GM19467 (cell line): Measurements from ENCODE around the gene IL1RL2.

Source experiments
- ATAC-seq: cut with Tn5 transposase; IDR thresholded peaks from one replicate; pipeline ENCODE4 v1.9.1; 2021; ENCODE audit warnings: mild to moderate bottlenecking, moderate library complexity; ENCODE audit not compliant: unreplicated experiment

The IL1RL2 gene

DNA sequence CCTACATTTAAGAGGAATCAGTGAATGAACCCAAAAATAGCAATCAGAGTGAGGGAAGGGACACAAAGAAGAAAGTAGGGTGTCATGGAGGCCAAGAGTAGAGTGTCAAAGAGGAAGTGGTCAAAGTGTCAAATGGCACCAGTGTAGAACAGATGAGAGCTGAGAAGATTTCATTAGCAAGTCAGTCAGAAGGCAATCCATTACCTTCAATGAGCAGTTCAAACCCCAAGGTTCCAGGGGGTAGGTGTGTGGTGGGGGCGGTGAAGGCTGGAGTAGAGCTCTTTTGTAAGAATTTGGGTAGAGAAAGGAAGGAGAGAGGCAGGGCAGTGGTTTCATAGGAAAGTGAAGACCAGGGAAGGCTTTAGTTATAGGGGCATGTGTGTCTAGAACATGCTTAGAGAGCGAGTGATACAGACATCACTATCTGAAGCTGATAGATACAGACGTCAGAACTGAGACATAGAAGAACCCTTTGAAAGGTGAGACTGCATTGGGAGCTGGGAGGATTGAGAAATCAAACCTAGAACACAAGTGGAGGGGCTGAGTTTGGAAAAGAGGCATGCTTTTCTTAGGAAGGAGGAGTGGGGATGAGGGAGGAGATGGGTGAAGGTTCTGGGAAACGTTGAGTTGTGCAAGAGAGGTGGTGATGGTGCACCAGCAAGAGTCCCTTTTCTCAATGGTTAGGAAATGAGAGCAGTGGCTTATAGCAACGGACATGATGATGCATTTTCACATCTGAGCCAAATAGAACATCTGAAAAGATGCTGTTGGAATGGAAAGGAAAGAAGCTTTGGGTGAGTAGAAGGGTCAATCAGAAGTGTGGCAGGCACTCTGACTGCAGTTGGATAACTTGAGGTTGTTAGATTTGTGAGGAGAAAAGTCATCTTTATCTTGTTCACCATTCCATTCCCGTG, 75.7 kb downstream of the IL1RL2 start:
- no peak for ATAC-seq

DNA sequence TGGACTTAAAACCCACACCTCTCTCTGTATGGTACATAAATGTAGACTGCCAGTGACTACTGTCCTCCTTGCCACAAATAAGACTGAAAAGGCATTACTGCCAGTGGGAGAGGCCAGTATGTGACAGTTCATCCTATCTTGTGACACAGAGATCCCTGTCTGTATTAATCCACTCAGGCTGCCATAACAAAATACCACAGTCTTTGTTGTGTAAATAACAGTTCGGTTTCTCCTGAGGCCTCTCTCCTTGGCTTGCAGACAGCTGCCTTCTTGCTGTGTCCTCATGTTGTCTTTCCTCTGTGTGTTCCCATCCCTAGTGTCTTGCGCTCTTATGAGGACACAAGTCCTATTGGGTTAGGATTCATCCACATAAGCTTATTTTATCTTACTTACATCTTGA, 78.1 kb downstream of the IL1RL2 start:
- no peak for ATAC-seq

DNA sequence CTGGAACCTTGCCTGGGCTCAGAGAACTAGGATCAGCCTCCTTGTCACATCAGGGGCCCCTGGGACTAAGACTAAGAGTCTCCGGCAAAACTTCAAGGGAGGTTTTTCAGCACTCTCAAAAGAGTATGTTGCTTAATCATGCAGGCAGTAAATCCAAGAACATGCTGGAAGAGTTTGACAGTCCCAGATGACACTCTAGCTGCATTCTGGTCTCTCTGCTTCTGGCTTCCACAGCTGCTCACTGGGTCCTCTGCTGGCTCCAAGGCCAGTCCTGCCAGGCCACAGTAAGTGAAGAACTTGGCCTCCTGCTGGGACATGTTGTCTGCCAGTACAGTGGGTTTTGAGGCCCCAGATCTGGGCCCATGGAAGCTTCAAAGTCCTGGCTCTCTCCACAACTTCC, 79.4 kb downstream of the IL1RL2 start:
- no peak for ATAC-seq

DNA sequence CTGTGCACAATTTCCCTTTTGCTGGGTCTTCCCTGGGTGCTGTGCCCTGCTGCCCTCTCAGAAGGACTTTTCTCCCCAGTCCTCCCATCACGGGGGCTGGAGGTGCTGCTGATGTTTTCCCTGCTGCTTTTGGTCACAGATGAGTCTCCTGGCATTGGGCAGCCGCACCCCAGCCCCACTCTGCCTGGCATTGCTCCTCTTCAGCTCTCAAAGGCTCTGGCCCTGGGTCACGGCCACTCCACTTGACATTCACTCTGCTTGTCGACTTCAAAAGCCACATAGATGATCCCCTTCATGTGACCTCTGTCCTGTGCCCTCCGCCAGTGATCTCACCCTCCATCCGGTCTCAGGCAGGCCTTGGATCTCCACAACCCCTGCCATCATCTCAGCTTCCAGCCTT, 81.0 kb downstream of the IL1RL2 start:
- no peak for ATAC-seq

DNA sequence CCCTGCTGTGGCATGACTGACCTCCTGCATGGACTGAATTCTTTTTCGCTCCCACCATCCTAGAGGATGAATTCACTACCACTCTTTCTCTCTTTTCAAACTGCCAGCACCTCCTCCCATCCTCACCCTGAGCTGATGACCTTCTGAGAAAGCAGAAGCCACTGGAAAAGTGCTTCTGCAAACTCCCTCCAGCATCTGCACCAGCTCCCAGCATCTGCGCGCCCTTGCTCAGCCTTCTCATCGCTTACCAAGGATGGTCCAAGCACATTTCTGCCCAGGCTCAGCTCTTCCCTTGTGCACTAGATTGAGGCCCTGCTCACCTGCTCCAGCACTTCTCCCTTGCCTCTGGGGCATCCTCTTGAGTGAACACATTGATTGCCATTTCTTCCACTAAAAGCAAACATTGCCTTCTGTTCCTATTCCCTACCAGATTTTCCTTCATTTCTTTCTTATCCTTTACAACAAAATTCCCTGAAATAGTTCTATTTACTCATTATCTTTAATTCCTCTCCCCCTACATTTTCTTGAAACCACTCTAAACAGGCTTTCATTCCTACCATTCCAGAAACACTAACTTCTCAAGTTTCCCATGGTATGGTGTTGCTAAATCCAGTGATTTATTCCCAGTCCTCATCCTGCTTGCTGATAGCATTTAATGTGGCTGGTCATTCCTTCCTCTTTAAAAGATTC, 81.8 kb downstream of the IL1RL2 start:
- no peak for ATAC-seq

DNA sequence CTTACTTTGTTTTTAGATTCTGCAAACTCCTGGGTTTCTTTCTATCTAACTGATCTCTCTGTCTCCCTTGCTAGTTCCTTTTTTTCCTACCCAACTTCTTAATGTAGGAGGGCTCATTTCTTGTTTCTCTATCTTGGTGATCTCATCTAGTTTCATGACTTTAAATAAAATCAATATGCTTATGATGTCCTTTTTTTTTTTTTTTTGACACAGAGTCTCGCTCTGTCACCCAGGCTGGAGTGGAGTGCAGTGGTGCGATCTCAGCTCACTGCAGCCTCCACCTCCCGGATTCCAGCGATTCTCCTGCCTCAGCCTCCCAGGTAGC, 82.3 kb downstream of the IL1RL2 start:
- ATAC-seq = no peak

DNA sequence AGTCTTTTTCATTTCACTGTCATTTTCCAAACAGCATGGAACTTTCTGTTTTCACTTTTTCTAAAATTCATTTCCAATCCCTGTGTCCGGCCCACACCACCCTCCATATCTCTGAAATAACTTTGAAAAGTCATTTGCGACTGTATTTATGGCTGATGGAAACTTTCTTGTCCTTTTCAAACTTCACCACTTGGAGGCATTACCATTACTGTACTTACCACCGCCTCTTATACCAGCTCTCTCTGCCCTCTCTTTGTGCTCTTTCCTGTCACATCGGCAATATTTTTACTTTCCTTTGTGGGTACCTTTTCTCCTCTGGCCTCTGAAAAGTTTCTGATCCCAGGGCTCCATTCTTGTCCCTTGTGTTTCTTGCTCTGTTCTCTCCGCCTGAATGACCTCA, 85.0 kb downstream of the IL1RL2 start:
- ATAC-seq = no peak

DNA sequence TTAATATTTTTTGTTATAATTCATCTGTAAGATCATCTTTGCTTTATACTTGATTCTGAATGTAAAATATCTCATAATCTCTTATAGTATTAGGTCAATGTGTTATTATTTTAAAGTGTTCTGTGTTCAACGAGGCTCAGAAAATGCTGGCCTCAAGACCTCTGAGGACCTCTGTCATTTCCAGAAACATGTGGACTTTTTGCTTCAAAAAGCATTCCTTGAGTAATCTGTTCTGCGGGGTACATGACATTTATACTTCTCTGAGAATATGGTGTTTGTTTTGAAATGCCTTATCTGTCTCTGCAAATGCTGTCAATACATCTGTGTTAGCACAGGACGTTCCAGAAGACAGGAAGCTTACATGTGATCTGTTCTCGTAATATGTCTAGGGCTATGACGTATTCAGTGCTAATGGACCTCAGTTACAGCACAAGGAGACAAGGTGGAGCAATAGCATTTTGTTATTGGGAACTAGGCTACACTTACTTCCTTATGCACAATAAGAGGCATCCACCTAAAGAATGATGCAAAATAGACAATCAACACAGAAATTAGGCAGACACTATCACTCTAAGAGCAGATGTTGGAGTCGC, 86.9 kb downstream of the IL1RL2 start:
- no peak for ATAC-seq

DNA sequence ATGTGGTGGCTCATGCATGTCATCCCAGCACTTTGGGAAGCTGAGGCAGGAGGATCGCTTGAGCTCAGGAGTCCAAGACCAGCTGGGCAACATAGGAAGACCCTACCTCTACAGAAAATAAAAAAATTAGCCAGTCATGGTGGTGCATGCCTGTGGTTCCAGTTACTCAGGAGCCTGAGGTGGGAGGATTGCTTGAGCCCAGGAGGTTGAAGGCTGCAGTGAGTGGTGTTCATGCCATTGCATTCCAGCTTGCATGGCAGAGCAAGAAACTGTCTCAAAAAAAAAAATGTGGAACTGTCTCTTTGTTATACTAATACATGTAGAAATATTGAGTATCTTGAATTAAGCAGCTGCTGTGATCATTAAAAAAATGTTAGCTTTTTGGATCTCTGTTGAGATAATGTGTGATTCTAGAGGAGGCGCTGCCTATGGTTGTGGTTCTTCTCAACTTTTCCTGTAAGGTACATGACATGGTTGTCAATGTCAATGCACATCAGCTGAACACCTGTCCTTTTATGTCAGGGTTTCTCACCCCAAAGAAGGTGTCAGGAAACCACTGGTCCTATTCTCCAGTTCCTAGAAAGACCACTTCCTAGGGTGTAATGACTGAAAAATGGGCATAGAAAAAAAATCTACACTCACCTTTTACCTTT, 89.9 kb downstream of the IL1RL2 start:
- ATAC-seq = no peak

DNA sequence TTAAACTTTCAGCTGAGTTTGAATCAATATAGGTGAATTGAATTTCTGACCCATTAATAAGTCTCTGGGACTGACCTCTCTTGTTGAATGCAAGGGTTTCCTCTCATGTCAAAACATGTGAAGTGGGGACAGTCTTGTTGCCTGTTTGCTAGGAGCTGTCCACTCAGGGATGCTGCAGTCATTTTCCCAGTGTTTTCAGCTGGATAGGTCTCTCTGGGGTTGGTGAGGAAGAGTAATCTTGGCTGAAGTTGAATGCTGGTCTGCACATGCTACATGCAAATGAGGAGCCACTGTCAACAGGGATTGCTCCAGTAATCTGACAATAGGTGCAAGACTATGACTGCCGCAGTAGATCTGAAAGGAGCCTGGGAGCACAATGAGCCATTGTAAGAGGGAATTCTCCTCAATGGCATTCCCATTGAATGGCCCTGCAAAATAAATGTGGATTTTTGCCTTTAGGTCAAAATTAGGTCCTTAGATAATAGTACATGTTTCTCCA, 90.4 kb downstream of the IL1RL2 start:
- ATAC-seq = no peak

DNA sequence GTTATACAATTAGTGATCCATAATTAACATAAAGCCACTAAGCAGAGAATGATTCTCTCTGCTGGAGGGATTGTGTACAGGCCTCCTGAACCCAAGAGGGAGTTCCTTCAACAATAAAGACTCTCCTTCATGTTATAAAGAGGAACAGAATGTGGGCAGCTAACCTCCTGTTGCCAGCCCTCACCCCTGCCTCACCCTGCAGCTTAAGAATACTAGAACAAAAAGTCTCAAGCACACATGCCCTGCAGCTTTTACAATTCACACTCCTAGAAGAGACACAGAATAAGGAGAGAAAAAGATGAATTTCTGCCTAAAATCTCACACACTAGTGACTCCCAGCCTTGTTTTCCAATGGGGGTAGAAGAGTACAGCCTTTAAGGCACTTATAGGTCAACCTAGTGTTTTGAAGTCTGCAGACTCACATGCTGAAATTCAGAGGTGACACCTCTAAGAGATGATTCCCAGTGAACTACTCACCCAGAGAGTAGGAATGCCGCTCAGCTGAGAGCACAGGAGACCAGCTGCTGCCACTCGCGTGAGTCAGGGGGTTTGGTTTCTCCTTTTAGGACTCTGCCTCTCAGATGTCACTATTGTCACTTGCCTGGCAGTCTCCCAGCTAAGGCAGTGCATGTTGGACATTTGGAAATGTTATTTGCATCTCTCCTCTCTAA, 92.0 kb downstream of the IL1RL2 start:
- ATAC-seq = no peak

DNA sequence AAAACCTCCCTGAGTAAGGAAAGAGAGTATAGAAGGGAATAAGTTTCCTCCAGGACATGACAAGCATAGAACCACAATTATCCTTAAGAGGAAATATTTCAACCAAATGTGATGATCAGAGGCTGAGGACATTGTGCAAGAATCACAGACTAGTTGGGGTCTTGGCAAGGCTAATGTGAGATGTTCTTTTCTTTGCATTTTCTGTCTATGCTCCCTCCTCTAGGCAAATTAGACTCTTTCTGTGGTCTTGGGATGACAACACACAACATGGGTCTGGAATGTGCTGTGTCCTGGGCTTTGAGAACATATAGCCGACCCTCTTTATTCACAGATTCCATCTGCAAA, 92.5 kb downstream of the IL1RL2 start:
- ATAC-seq = no peak

DNA sequence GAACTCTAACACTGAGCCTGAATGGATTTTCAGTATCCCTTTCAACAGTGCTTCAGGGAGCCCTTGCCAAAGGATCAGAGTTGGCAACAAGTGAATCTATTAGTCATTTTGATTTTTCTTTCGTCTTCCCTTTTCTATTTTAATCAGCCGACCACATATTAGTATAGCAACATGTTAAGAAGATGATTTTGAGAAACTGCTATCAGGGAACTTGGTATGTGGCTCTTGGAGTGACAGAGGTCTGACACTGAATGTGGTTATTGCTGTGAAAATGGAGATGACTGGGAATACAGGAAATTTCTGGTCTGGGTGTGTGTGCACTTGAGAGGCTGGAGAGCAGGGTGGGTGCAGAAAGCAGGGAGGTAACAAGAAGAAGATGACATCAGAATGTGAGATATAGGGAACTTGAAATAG, 95.9 kb downstream of the IL1RL2 start:
- ATAC-seq = no peak

DNA sequence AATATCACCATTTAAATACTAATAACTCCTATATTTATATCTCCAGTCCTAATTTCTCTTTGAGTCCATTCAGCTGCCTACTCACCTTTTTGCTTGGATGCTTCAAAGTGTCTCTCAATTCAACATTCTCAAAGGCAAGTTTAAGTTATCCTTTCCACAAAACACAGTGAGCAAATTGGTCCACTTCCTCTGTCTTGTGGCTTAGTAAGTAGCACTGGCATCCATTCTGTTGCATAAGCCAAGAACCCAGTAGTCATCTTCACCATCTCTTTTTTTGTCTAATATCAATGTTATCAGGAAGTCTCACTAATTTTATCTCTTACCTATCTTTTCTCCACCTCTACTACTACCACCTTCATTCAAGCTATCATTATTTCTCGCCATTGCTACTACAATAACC, 97.2 kb downstream of the IL1RL2 start:
- ATAC-seq = no peak

DNA sequence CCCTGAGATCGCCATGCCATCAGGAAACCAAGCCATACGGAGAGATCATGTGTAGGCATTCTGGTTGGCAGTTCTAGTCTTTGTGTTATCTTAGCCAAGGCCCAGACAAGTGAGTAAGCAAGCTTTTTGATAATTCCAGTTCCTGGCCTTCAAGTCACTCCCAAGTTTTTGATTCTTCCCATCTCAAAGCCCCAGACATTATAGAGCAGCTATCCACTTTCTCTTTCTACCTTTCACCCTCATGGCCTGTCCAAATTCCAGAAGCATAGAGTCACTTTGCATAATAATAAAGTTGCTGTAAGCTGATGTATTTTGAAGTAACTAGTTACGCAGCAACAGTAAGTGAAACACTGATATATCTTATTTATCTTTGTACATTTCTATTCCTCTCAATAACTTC, 97.8 kb downstream of the IL1RL2 start:
- no peak for ATAC-seq

DNA sequence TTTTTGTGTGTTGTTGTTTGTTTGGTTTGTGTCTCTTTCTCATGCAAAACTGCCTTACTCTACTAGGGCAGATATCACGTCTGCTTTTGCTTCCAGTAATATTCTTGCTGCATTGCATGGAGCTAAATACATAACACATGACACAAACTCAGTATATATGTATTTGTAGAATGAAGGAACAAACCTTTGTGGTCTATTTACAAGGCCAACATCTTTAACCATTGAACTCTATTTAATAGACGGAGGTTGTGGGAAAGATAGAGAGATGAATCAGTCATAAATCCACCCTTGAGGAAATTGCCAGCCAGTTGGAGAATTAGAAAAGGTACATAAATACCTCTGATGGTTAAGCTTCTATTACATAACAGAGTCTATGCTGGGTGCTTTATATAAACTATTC, 98.5 kb downstream of the IL1RL2 start:
- ATAC-seq = no peak

DNA sequence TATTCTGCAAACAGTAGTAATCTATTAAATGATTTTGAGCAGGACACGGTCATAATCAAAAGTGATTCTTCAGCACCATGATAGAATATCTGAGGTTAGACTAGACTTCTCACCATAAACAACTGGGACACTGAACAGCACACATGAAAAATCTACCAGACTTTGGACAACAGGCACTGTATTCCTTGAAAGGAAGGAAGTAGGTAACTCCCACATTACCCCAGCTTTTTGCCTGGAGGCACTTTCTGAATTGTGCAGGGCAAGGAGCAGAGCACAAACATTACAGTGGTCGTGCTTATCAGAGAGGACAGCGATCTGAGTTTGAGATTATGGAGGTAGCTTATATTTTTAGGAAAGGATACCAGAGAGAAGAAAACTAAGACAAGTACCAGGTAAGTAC, 99.2 kb downstream of the IL1RL2 start:
- no peak for ATAC-seq

DNA sequence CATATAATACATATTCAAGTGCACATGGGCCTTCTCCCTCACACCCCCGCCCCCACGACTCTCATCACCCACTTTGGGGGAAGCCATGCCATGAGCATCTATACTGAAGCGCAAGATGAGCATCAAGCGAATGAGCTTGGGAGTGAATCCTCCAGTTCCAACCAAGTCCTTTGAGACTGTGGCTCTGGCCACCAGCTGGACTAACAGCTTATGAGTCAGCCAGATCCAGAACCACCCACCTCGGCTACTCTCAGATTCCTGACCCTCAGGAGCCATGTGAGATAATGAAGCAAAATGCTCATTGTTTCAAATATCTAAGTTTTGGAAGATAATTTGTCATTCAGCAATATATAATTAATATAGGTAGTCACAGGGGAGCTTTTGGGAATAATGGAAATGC, 102.3 kb downstream of the IL1RL2 start:
- no peak for ATAC-seq
